CD14-positive monocyte (primary cell): ENCODE results near the gene NOP16. TPM values are rescaled to one million over a fixed set of nuclear protein-coding genes. Genes with fewer than 3 reads are reported as not detected.

Experiments used
- DNase-seq, 3 donors: peaks; one replicate each; pipeline ENCODE4 v3.0.0-alpha.2; 2011 to 2022
- H2AFZ ChIP-seq: 2 replicates; pipeline ENCODE4 v1.6.0; 2012; ENCODE audit warnings: mild to moderate bottlenecking, low read depth, low read length, inconsistent platforms; ENCODE audit not compliant: insufficient read depth, poor library complexity, severe bottlenecking
- H3K27ac ChIP-seq, 2 donors: 1 replicate in 1 of 2; 2 replicates in 1 of 2; pipeline ENCODE4 v1.5.1; 2012 to 2013; ENCODE audit warnings: low read length in 2 of 2, control low read depth in 1 of 2, inconsistent platforms in 1 of 2, low read depth in 1 of 2, mild to moderate bottlenecking in 1 of 2
- H3K27me3 ChIP-seq, 2 donors: one replicate each; pipeline versions ENCODE4 v1.6.0 to v1.6.1; 2011 to 2013; ENCODE audit warnings: low read length in 2 of 2; ENCODE audit not compliant: control insufficient read depth in 2 of 2, insufficient read depth in 2 of 2
- H3K36me3 ChIP-seq, 2 donors: replicated peaks in 1 of 2; 1 replicate in 1 of 2; 2 replicates in 1 of 2; pipeline versions ENCODE4 v1.5.1 to v1.6.1; 2012 to 2013; ENCODE audit warnings: low read length in 2 of 2, control low read depth in 1 of 2, inconsistent platforms in 1 of 2, mild to moderate bottlenecking in 1 of 2; ENCODE audit not compliant: insufficient read depth in 2 of 2, control insufficient read depth in 1 of 2
- H3K4me1 ChIP-seq, 2 donors: 1 replicate in 1 of 2; 2 replicates in 1 of 2; pipeline versions ENCODE4 v1.5.1 to v1.6.1; 2012 to 2013; ENCODE audit warnings: low read length in 2 of 2, control low read depth in 1 of 2, inconsistent platforms in 1 of 2, mild to moderate bottlenecking in 1 of 2, moderate library complexity in 1 of 2; ENCODE audit not compliant: insufficient read depth in 2 of 2, control insufficient read depth in 1 of 2
- H3K4me2 ChIP-seq: replicated peaks from 2 replicates; pipeline ENCODE3; 2012; ENCODE audit warnings: low read length, moderate library complexity, mild to moderate bottlenecking; ENCODE audit not compliant: poor library complexity, severe bottlenecking; ENCODE audit errors: extremely low read depth
- H3K4me3 ChIP-seq, 3 experiments: fragments of 200-600 bp in 1 of 3; sonication (generic) in 1 of 3; replicated peaks in 1 of 3; 1 replicate in 2 of 3; 2 replicates in 1 of 3; pipeline ENCODE4 v1.5.1; 2011 to 2013; ENCODE audit warnings: low read length in 3 of 3, mild to moderate bottlenecking in 3 of 3, control low read depth in 2 of 3, low read depth in 2 of 3, inconsistent platforms in 1 of 3, moderate library complexity in 1 of 3
- H3K79me2 ChIP-seq: 2 replicates; pipeline ENCODE4 v1.6.0; 2012; ENCODE audit warnings: mild to moderate bottlenecking, control low read depth, inconsistent platforms, low read length, moderate library complexity; ENCODE audit not compliant: insufficient read depth
- H3K9ac ChIP-seq: 2 replicates; pipeline ENCODE4 v1.6.0; 2017; ENCODE audit warnings: low read length, mild to moderate bottlenecking; ENCODE audit not compliant: insufficient read depth, poor library complexity, severe bottlenecking
- H3K9me3 ChIP-seq, 2 donors: replicated peaks in 1 of 2; 1 replicate in 1 of 2; 2 replicates in 1 of 2; pipeline versions ENCODE4 v1.5.1 to v1.6.1; 2012 to 2013; ENCODE audit warnings: low read length in 2 of 2, control low read depth in 1 of 2; ENCODE audit not compliant: control insufficient read depth in 1 of 2, insufficient read depth in 1 of 2
- H4K20me1 ChIP-seq: 2 replicates; pipeline ENCODE4 v1.6.0; 2012; ENCODE audit warnings: mild to moderate bottlenecking, low read length, control low read depth, moderate library complexity; ENCODE audit not compliant: insufficient read depth
- H3K27ac Mint-ChIP-seq, 7 donors: one replicate each; pipeline ENCODE4 v1.8.0; 2020; ENCODE audit warnings: mild to moderate bottlenecking in 7 of 7, mixed read lengths in 7 of 7, moderate library complexity in 6 of 7, inconsistent platforms in 2 of 7
- H3K27me3 Mint-ChIP-seq, 3 donors: one replicate each; pipeline ENCODE4 v1.8.0; 2021 to 2022; ENCODE audit warnings: low read depth in 3 of 3, mild to moderate bottlenecking in 3 of 3, mixed read lengths in 3 of 3, moderate library complexity in 3 of 3, inconsistent platforms in 1 of 3
- H3K36me3 Mint-ChIP-seq, 2 donors: one replicate each; pipeline ENCODE4 v1.8.0; 2020; ENCODE audit warnings: mixed read lengths in 2 of 2, inconsistent platforms in 1 of 2, mild to moderate bottlenecking in 1 of 2
- H3K4me1 Mint-ChIP-seq: one replicate; pipeline ENCODE4 v1.8.0; 2020; ENCODE audit warnings: mild to moderate bottlenecking, mixed read lengths
- H3K4me3 Mint-ChIP-seq, 2 donors: one replicate each; pipeline ENCODE4 v1.8.0; 2020; ENCODE audit warnings: mild to moderate bottlenecking in 2 of 2, mixed read lengths in 2 of 2, moderate library complexity in 1 of 2
- H3K9me3 Mint-ChIP-seq, 7 donors: one replicate each; pipeline ENCODE4 v1.8.0; 2020 to 2022; ENCODE audit warnings: mixed read lengths in 7 of 7, mild to moderate bottlenecking in 6 of 7, moderate library complexity in 6 of 7, inconsistent platforms in 2 of 7
- WGBS: methylation state at CpG from one replicate; pipeline ENCODE4 v1.1.5; 2013; ENCODE audit warnings: missing lambda C conversion rate; ENCODE audit not compliant: insufficient coverage; 5-methylcytosine and 5-hydroxymethylcytosine counted together
- intact Hi-C, 2 donors: fragments of 100-400 bp; cut with micrococcal nuclease; formaldehyde crosslinking; loops; one replicate each; pipeline versions ENCODE4 v1.15.0 to v1.15.1; 2023
- polyA plus RNA-seq, 3 donors: library from polyadenylated mRNA; depleted of rRNA in 1 of 3; unstranded in 2 of 3; stranded (reverse) in 1 of 3; fragments of 300-500 nt in 2 of 3; fragments of >200 nt in 1 of 3; fragmentation: Illumina TruSeq in 2 of 3; gene quantifications; 1 replicate in 2 of 3; 2 replicates in 1 of 3; pipeline ENCODE4 v1.2.3, GENCODE V29; 2012 to 2021
- TF ChIP-seq, protein P1 (sequence below): fragments of 200-600 bp; IDR thresholded peaks from one replicate; pipeline ENCODE4 v1.8.0; 2022; ENCODE audit warnings: antibody characterized with exemption, mild to moderate bottlenecking

NOP16 gene
- polyA plus RNA-seq, 3 donors: 17.2 to 23.4 (median 17.6) TPM

DNA sequence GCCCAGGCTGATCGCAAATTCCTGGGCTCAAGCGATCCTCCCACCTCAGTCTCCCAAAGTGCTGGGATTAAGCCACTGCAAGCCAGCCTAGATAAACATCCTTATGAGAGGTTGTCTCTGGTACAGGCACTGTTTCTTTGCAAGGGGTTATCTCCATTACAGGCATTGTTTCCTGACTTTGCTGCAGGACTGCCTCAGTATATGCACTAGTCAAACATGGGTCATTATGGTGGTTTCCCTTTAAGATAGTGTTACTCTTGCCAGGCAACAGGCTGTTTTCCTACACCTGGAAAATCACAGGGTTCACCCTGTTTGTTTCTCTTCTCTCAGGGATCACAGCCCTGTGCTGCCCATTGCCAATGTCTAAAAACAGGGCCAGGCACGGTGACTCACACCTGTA lies 35.8 kb upstream of the NOP16 start:
- Histone ChIP-seq H3K79me2 (no peaks in the 10 kb centered on the region), H3K4me1 (peaks cover 5 to 6% of the 10 kb centered on the region in 2 donors), H3K27me3 (no peaks in the 10 kb centered on the region), H4K20me1 (no peaks in the 10 kb centered on the region), H2AFZ (peak overlapping the region; percentile 41), H3K9ac (no peak overlapping the region), H3K27ac (no peak overlapping the region), H3K9me3 (peaks cover 0 to 4% of the 10 kb centered on the region in 2 donors), H3K36me3 (no peaks in the 10 kb centered on the region), H3K4me2 (no peak overlapping the region), H3K4me3 (no peak overlapping the region)
- Mint-ChIP-seq H3K27ac (no peak overlapping the region), H3K9me3 (peaks cover 4 to 20% (median 14%) of the 10 kb centered on the region in 7 donors), H3K4me3 (no peak overlapping the region), H3K4me1 (peaks cover 14% of the 10 kb centered on the region), H3K27me3 (peaks cover 0 to 2% (median under 1%) of the 10 kb centered on the region in 3 donors), H3K36me3 (no peaks in the 10 kb centered on the region)
- TF ChIP-seq, protein P1, sequence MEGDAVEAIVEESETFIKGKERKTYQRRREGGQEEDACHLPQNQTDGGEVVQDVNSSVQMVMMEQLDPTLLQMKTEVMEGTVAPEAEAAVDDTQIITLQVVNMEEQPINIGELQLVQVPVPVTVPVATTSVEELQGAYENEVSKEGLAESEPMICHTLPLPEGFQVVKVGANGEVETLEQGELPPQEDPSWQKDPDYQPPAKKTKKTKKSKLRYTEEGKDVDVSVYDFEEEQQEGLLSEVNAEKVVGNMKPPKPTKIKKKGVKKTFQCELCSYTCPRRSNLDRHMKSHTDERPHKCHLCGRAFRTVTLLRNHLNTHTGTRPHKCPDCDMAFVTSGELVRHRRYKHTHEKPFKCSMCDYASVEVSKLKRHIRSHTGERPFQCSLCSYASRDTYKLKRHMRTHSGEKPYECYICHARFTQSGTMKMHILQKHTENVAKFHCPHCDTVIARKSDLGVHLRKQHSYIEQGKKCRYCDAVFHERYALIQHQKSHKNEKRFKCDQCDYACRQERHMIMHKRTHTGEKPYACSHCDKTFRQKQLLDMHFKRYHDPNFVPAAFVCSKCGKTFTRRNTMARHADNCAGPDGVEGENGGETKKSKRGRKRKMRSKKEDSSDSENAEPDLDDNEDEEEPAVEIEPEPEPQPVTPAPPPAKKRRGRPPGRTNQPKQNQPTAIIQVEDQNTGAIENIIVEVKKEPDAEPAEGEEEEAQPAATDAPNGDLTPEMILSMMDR: no peak
- no CpG with 5 or more reads among the region's 3 CpGs for WGBS
- no peak for DNase-seq
- intact Hi-C loops: no loop called here

GRCh38 chr5:176420972-176421544 lies 32.7 kb upstream of the NOP16 start:
- Histone ChIP-seq H3K27ac (no peak overlapping the region), H2AFZ (no peak overlapping the region), H3K4me1 (peaks cover 11 to 12% of the 10 kb centered on the region in 2 donors), H4K20me1 (no peaks in the 10 kb centered on the region), H3K9me3 (peaks cover 0 to 4% of the 10 kb centered on the region in 2 donors), H3K79me2 (peaks cover under 1% of the 10 kb centered on the region), H3K4me3 (no peak overlapping the region), H3K9ac (no peak overlapping the region), H3K4me2 (no peak overlapping the region), H3K27me3 (no peaks in the 10 kb centered on the region), H3K36me3 (no peaks in the 10 kb centered on the region)
- intact Hi-C loops: no loop called here
- Mint-ChIP-seq H3K4me3 (no peak overlapping the region), H3K27ac (no peak overlapping the region), H3K4me1 (peaks cover 16% of the 10 kb centered on the region), H3K36me3 (no peaks in the 10 kb centered on the region), H3K27me3 (peaks cover 2 to 5% (median 2%) of the 10 kb centered on the region in 3 donors), H3K9me3 (peaks cover 4 to 20% (median 14%) of the 10 kb centered on the region in 7 donors)
- no peak for DNase-seq
- TF ChIP-seq, protein P1: no peak
- WGBS: no CpG with 5 or more reads among the region's 2 CpGs
